Suprapubic skin (tissue), 4 donors: ENCODE data around the gene TCEA2. TPM values are rescaled to one million over a fixed set of nuclear protein-coding genes. Genes with fewer than 3 reads are reported as not detected.

ENCODE experiments used
- DNase-seq, 2 donors: peaks; one replicate each; pipeline ENCODE4 v3.0.0-alpha.2; 2019; ENCODE audit warnings: low spot score in 2 of 2
- H3K27ac ChIP-seq: fragments of 200-600 bp; sonication (generic); one replicate; pipeline ENCODE4 v1.5.1; 2019
- H3K27me3 ChIP-seq: fragments of 200-600 bp; sonication (generic); one replicate; pipeline ENCODE4 v1.5.1; 2019
- H3K36me3 ChIP-seq: fragments of 200-600 bp; sonication (generic); one replicate; pipeline ENCODE4 v1.5.1; 2019
- H3K4me1 ChIP-seq: fragments of 200-600 bp; sonication (generic); one replicate; pipeline ENCODE4 v1.5.1; 2019
- H3K4me3 ChIP-seq: fragments of 200-600 bp; sonication (generic); one replicate; pipeline ENCODE4 v1.5.1; 2019; ENCODE audit warnings: mild to moderate bottlenecking
- H3K9me3 ChIP-seq: fragments of 200-600 bp; sonication (generic); one replicate; pipeline ENCODE4 v1.5.1; 2019
- CTCF ChIP-seq, 2 donors: fragments of 200-600 bp in 1 of 2; fragments of 450-650 bp in 1 of 2; sonication (generic) in 1 of 2; IDR thresholded peaks; one replicate each; pipeline ENCODE4 v1.5.1; 2016 to 2019; ENCODE audit warnings: antibody characterized with exemption in 2 of 2, mild to moderate bottlenecking in 1 of 2, moderate library complexity in 1 of 2
- EP300 ChIP-seq: sonication (generic); formaldehyde crosslinking; IDR thresholded peaks from one replicate; pipeline ENCODE4 v1.6.1; 2017; ENCODE audit warnings: antibody characterized with exemption
- POLR2A ChIP-seq, 2 donors: fragments of 450-650 bp; IDR thresholded peaks; one replicate each; pipeline ENCODE4 v1.6.1; 2017; ENCODE audit warnings: antibody characterized with exemption in 2 of 2, mild to moderate bottlenecking in 2 of 2, moderate library complexity in 2 of 2
- POLR2AphosphoS5 ChIP-seq, 3 donors: sonication (generic); formaldehyde crosslinking; IDR thresholded peaks; one replicate each; pipeline ENCODE4 v1.6.1; 2017; ENCODE audit warnings: antibody characterized with exemption in 3 of 3
- WGBS: methylation state at CpG from one replicate; pipeline ENCODE4 v1.1.5; 2018; 5-methylcytosine and 5-hydroxymethylcytosine counted together
- total RNA-seq, 4 donors: library from RNA; depleted of rRNA; stranded (reverse); fragments of >200 nt; gene quantifications; one replicate each; pipeline ENCODE4 v1.1.0, GENCODE V29; 2016

The TCEA2 gene
- total RNA-seq, 4 donors from 2014 or later = 8.6 to 27.9 (median 13.2) TPM

- H3K27me3 ChIP-seq = peaks cover 41% of the 10 kb centered on the region
- DNase-seq = peak in 1 of 2 donors; percentile 65
- no peaks in the 10 kb centered on the region for H3K36me3 ChIP-seq
- H3K9me3 ChIP-seq = no peaks in the 10 kb centered on the region
- peaks cover 59% of the 10 kb centered on the region for H3K4me1 ChIP-seq
- no peak for TF ChIP-seq EP300
- TF ChIP-seq CTCF (IDR thresholded peaks at IDR 0.05) = no peak
- H3K27ac ChIP-seq = no peak overlapping the region
- H3K4me3 ChIP-seq = no peak overlapping the region
- 69% methylated on average over 8 of the region's 12 CpGs for WGBS
These were observed 22.6 kb upstream of the TCEA2 start for GRCh38 chr20:64040231-64041039.

- no peak for DNase-seq
- peak overlapping the region; percentile 46 for H3K4me3 ChIP-seq
- peaks cover 59% of the 10 kb centered on the region for H3K4me1 ChIP-seq
- peaks cover 47% of the 10 kb centered on the region for H3K27me3 ChIP-seq
- WGBS = 20% methylated on average over 1 of the region's 15 CpGs
- no peak overlapping the region for H3K27ac ChIP-seq
- H3K36me3 ChIP-seq = no peaks in the 10 kb centered on the region
- TF ChIP-seq POLR2A (IDR thresholded peaks at IDR 0.05) (no peak), EP300 (no peak), CTCF (IDR thresholded peaks at IDR 0.05) (no peak), POLR2AphosphoS5 (IDR thresholded peaks at IDR 0.05) (no peak)
- no peaks in the 10 kb centered on the region for H3K9me3 ChIP-seq
These were observed 21.8 kb upstream of the TCEA2 start for GRCh38 chr20:64041040-64041780.

- peaks cover 59% of the 10 kb centered on the region for H3K4me1 ChIP-seq
- no peaks in the 10 kb centered on the region for H3K36me3 ChIP-seq
- peak overlapping the region; percentile 46 for H3K4me3 ChIP-seq
- 50% methylated on average over 6 of the region's 11 CpGs for WGBS
- DNase-seq = no peak
- TF ChIP-seq POLR2A (IDR thresholded peaks at IDR 0.05) (no peak), POLR2AphosphoS5 (IDR thresholded peaks at IDR 0.05) (no peak), CTCF (IDR thresholded peaks at IDR 0.05) (no peak), EP300 (no peak)
- peaks cover 52% of the 10 kb centered on the region for H3K27me3 ChIP-seq
- no peaks in the 10 kb centered on the region for H3K9me3 ChIP-seq
- H3K27ac ChIP-seq = peak overlapping the region; percentile 33
These were observed 21.3 kb upstream of the TCEA2 start for GRCh38 chr20:64041781-64042053.

- Histone ChIP-seq H3K36me3 (no peaks in the 10 kb centered on the region), H3K27me3 (peaks cover 57% of the 10 kb centered on the region), H3K4me3 (peak overlapping the region; percentile 46), H3K4me1 (peaks cover 59% of the 10 kb centered on the region), H3K27ac (peak overlapping the region; percentile 33), H3K9me3 (no peaks in the 10 kb centered on the region)
- DNase-seq = no peak
- 23% methylated on average over 6 of the region's 55 CpGs for WGBS
- TF ChIP-seq CTCF (IDR thresholded peaks at IDR 0.05) (no peak), POLR2AphosphoS5 (IDR thresholded peaks at IDR 0.05) (no peak), EP300 (no peak), POLR2A (IDR thresholded peaks at IDR 0.05) (no peak)
These were observed 20.8 kb upstream of the TCEA2 start for GRCh38 chr20:64042054-64042781.

GRCh38 chr20:64043768-64044167 lies 19.2 kb upstream of the TCEA2 start:
- Histone ChIP-seq H3K27ac (no peak overlapping the region), H3K4me3 (no peak overlapping the region), H3K9me3 (no peaks in the 10 kb centered on the region), H3K27me3 (peaks cover 62% of the 10 kb centered on the region), H3K4me1 (peaks cover 56% of the 10 kb centered on the region), H3K36me3 (no peaks in the 10 kb centered on the region)
- no peak for DNase-seq
- WGBS = 90% methylated on average over 9 of the region's 9 CpGs
- TF ChIP-seq EP300 (no peak), POLR2A (IDR thresholded peaks at IDR 0.05) (no peak), CTCF (IDR thresholded peaks at IDR 0.05) (no peak), POLR2AphosphoS5 (IDR thresholded peaks at IDR 0.05) (no peak)
